ENCODE measurements around the gene PRTG. TPM values are rescaled to one million over a fixed set of nuclear protein-coding genes. Genes with fewer than 3 reads are reported as not detected.

PRTG gene
- total RNA-seq, 2 experiments from 2014 or later, result not detected

DNA sequence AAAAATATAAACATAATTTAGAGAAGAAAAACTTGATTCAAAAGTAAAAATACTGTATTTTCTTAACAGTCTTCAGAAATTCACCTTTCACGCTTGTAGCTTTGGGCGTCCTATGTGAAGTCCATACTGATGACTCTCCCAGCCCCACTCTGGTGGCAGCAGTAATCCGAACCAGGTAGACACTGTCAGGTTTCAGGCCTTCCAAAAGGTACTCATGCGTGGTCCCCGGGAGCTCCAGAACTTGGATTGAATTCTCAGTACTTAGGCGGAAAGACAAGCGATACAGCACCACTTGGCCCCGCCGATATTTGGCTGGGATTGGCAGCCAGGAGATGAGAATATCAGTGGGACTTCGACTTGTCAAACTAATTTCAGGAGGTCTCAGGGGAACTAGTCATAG lies 69.7 kb downstream of the PRTG start:
- ChIA-PET CTCF (no interaction called here), POLR2A (no interaction called here)
- Mint-ChIP-seq H3K4me1 (ENCODE audit: low read depth) (no peaks in the 10 kb centered on the region), H3K9me3 (no peaks in the 10 kb centered on the region), H3K27ac (no peak overlapping the region), H3K27me3 (peaks cover 5% of the 10 kb centered on the region), H3K4me3 (no peak overlapping the region), H3K36me3 (ENCODE audit: low read depth) (no peaks in the 10 kb centered on the region)
- ATAC-seq, result no peak
- intact Hi-C loops (cut with micrococcal nuclease), result no loop called here
- TF ChIP-seq, protein P1, sequence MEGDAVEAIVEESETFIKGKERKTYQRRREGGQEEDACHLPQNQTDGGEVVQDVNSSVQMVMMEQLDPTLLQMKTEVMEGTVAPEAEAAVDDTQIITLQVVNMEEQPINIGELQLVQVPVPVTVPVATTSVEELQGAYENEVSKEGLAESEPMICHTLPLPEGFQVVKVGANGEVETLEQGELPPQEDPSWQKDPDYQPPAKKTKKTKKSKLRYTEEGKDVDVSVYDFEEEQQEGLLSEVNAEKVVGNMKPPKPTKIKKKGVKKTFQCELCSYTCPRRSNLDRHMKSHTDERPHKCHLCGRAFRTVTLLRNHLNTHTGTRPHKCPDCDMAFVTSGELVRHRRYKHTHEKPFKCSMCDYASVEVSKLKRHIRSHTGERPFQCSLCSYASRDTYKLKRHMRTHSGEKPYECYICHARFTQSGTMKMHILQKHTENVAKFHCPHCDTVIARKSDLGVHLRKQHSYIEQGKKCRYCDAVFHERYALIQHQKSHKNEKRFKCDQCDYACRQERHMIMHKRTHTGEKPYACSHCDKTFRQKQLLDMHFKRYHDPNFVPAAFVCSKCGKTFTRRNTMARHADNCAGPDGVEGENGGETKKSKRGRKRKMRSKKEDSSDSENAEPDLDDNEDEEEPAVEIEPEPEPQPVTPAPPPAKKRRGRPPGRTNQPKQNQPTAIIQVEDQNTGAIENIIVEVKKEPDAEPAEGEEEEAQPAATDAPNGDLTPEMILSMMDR (IDR thresholded peaks at IDR 0.05), result no peak
- no peak for DNase-seq

- no peak overlapping the region for H3K4me3 Mint-ChIP-seq
Measured at GRCh38 chr15:55669270-55669669, 73.7 kb downstream of the PRTG start.

DNA sequence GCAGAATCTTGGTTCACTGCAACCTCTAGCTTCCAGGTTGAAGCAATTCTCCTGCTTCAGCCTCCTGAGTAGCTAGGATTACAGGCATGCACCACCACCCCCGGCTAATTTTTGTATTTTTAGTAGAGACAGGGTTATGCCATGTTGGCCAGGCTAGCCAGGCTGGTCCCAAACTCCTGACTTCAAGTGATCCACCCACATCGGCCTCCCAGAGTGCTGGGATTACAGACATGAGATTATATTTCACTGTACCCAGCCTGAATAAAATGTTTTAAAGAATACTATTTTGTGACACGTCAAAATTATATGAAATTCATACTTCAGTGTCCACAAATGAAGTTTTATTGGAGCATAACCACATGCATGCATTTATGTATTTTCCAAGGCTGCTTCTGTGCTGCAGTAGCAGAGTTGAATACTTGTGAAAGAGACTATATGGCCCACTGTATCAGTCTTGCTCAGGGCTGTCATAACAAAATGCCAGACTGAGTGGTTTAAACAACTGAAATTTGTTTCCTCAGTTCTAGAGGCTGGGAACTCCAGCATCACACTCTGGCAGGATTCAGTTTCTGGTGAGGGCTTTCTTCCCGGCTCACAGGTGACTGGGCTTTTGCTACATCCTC lies 77.2 kb downstream of the PRTG start:
- Mint-ChIP-seq H3K9me3 (no peaks in the 10 kb centered on the region), H3K27ac (no peak overlapping the region), H3K36me3 (ENCODE audit: low read depth) (no peaks in the 10 kb centered on the region), H3K4me1 (ENCODE audit: low read depth) (peaks cover 7% of the 10 kb centered on the region), H3K27me3 (peaks cover under 1% of the 10 kb centered on the region), H3K4me3 (no peak overlapping the region)
- ChIA-PET POLR2A (no interaction called here), CTCF (interaction anchor here (1.6 kb wide), 1 partner anchor 180 kb away, joined by 5 read pairs; no protein-coding TSS in a partner anchor)
- ATAC-seq, result no peak
- intact Hi-C loops (cut with micrococcal nuclease), result no loop called here
- DNase-seq, result no peak
- TF ChIP-seq, protein P1 (IDR thresholded peaks at IDR 0.05), result no peak

More at GRCh38 chr15:55669270-55669669, 73.7 kb downstream of the PRTG start:
- Mint-ChIP-seq H3K27ac (no peak overlapping the region), H3K9me3 (no peaks in the 10 kb centered on the region), H3K4me1 (ENCODE audit: low read depth) (no peaks in the 10 kb centered on the region), H3K36me3 (ENCODE audit: low read depth) (no peaks in the 10 kb centered on the region), H3K27me3 (peaks cover 5% of the 10 kb centered on the region)
- DNase-seq, result no peak
- intact Hi-C loops (cut with micrococcal nuclease), result no loop called here
- TF ChIP-seq, protein P1 (IDR thresholded peaks at IDR 0.05), result no peak
- POLR2A ChIA-PET, result no interaction called here
- CTCF ChIA-PET, result interaction anchor here (1.4 to 3.1 kb wide), 3 partner anchors 20 to 143 kb away, joined by 6 to 15 read pairs (median 7); no protein-coding TSS in a partner anchor
- ATAC-seq, result no peak

GRCh38 chr15:55661428-55661827 lies 81.5 kb downstream of the PRTG start:
- CTCF ChIA-PET, result interaction anchor here (0.9 to 1.0 kb wide), 2 partner anchors 12 to 17 kb away, joined by 3 read pairs; no protein-coding TSS in a partner anchor
- intact Hi-C loops (cut with micrococcal nuclease), result no loop called here
- DNase-seq, result no peak

GRCh38 chr15:55660153-55660552 lies 82.8 kb downstream of the PRTG start:
- intact Hi-C loops (cut with micrococcal nuclease), result no loop called here
- ChIA-PET POLR2A (no interaction called here), CTCF (interaction anchor here (1.0 kb wide), 1 partner anchor 113 kb away, joined by 3 read pairs; no protein-coding TSS in a partner anchor)
- no peak overlapping the region for H3K27ac Mint-ChIP-seq
- ATAC-seq, result no peak
- no peaks in the 10 kb centered on the region for H3K27me3 Mint-ChIP-seq
- no peak for DNase-seq
- no peaks in the 10 kb centered on the region for H3K36me3 Mint-ChIP-seq (ENCODE audit: low read depth)
- TF ChIP-seq, protein P1 (IDR thresholded peaks at IDR 0.05), result no peak
- H3K9me3 Mint-ChIP-seq, result no peaks in the 10 kb centered on the region
- H3K4me3 Mint-ChIP-seq, result no peak overlapping the region
- peaks cover 7% of the 10 kb centered on the region for H3K4me1 Mint-ChIP-seq (ENCODE audit: low read depth)

More at GRCh38 chr15:55661428-55661827, 81.5 kb downstream of the PRTG start:
- TF ChIP-seq, protein P1 (IDR thresholded peaks at IDR 0.05), result no peak
- H3K27ac Mint-ChIP-seq, result no peak overlapping the region
- peaks cover 7% of the 10 kb centered on the region for H3K4me1 Mint-ChIP-seq (ENCODE audit: low read depth)
- H3K9me3 Mint-ChIP-seq, result no peaks in the 10 kb centered on the region
- ATAC-seq, result peak; percentile 42
- H3K27me3 Mint-ChIP-seq, result no peaks in the 10 kb centered on the region
- H3K4me3 Mint-ChIP-seq, result no peak overlapping the region
- no peaks in the 10 kb centered on the region for H3K36me3 Mint-ChIP-seq (ENCODE audit: low read depth)
- POLR2A ChIA-PET, result no interaction called here
